Ureter (tissue), 1 donor: ENCODE data around the gene ABCG2. TPM values are rescaled to one million over a fixed set of nuclear protein-coding genes. Genes with fewer than 3 reads are reported as not detected.

Experiments used
- DNase-seq: peaks from one replicate; pipeline ENCODE4 v3.0.0-alpha.2; 2020; ENCODE audit warnings: low spot score
- total RNA-seq: library from RNA; stranded (reverse); gene quantifications from one replicate; pipeline ENCODE4 v1.2.4, GENCODE V29; 2023
- donor health status: DM: yes; HTN: yes; CAD: no.

ABCG2 gene
- total RNA-seq, 1 donor from 2014 or later: 6.3 TPM

DNA sequence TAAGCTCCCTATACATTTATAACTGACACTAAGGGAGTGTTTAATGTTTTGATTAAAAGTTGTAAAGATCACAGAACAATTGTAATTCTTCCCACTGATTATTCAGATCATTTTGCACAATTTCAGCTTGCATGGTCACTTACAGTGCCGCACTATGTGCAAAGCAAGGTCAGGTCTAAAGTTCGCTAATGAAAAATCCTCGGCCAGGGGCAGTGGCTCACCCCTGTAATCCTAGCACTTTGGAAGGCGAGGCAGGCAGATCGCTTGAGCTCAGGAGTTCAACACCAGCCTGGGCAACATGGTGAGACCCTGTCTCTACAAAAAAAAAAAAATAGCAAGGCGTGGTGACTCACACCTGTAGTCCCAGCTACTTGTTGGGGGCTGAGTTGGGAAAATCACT lies 94.0 kb downstream of the ABCG2 start:
- DNase-seq: no peak

DNA sequence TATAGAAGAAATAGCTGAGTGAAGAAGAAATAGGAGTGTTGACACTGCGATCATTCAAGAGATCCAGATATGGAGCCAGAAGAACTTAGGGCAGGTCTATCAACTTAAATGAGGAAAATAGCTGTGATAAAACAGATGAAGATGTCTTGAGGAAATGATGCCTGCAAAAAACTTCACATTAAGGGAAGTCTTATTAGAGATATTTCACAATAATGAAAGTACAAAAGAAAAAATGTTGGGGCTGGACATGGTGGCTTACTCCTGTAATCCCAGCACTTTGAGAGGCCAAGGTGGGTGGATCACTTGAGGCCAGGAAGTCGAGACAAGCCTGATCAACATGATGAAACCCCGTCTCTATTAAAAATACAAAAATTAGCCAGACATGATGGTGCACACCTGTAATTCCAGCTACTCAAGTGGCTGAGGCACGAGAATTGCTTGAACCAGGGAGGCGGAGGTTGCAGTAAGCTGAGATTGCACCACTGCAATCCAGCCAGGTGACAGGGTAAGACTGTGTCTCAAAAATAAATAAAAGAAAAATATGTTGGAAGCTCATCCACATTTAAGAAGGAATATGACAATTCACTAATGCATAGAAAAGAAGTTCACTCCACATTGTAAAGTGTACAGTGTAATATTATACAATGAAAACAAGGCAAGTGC lies 94.7 kb downstream of the ABCG2 start:
- DNase-seq: no peak

DNA sequence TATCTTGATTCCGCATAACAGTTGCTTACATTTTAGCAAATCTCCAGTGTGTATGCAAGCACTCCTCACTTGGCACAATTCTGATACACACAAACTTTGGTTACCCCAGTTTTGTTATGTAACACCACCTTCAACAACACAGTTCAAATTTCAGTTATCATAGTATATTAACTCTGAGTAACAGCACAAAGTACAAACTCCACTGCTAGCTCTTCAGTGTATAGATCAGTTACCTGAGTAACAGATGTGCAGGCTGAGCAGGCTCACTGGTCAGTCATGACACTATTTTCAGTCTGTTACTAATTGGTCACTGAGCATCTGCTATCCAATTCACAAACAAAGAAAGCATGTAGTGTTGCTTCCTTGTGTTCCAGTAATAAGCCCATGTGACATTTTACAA lies 95.6 kb downstream of the ABCG2 start:
- no peak for DNase-seq

DNA sequence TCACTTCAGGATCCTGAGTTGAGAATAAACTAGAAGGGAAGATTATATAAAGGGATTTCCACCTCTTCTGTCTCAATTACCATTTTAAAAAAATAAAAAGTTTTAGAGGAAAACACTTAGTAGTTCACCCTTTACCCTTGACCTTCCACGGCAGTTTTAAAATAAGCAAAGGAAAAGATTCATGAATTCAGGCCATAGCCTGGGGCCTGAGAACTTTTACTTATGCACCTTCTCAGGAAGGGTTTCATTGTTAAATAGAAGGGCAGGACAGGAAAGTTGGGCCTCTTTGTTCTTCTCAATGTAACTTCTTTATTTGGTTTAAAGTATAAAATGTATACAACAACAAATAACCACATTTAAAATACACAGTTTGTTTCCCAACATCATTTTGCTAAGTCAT lies 96.1 kb downstream of the ABCG2 start:
- DNase-seq: no peak

DNA sequence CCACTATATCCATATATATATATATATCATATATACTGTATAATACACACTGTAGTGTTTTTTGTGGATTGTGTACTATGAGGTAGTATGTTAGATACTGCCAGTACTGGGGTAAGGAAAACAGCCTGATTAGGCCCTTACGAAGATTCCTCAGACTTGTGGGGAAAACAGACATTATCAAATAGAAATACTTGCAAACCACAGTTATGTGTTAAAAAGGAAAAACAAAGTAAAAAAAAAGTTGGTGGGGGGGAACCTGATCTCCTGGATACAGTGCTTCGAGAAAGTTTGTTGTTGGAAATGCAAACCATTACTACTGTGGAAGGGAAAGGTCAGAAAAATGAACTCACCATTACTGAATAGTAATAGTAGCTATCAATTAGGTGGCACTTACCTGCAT lies 98.0 kb downstream of the ABCG2 start:
- no peak for DNase-seq

DNA sequence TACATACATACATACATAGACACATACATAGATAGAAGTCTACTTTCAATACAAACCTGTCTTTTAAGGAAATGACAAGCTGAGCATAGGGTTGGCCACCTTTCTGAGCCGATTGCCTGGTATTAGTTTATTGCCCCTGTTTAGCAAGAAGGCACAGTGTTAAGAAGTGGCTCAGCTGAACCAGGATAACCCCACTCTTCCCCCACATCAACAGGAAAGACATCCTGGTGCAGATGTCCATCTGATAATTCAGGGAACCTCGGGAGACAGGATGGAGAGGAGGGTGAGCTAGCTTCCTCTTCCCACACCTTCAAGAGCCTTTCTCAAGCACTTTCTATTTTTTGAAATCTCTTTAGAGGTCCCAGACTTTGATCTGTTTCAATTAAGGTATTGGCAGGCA lies 98.7 kb downstream of the ABCG2 start:
- no peak for DNase-seq

DNA sequence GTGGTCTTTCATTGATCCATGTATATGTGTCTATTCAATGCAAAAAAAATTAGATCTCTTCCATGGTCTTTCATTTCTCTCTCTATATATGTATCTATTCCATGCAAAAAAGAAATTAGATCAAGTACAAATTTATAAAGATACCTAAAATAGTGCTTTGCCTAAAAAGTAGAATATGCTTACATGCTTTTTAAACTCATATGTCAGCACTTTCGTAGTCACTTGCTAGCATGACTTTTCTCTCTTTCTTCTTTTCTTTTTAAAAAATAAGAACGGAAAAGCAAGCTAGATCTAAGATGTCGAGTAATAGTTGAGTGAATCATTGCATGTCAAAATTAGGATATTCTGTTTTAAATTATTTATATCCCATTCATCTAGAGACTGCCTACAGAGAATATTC lies 100.1 kb downstream of the ABCG2 start:
- DNase-seq: no peak

DNA sequence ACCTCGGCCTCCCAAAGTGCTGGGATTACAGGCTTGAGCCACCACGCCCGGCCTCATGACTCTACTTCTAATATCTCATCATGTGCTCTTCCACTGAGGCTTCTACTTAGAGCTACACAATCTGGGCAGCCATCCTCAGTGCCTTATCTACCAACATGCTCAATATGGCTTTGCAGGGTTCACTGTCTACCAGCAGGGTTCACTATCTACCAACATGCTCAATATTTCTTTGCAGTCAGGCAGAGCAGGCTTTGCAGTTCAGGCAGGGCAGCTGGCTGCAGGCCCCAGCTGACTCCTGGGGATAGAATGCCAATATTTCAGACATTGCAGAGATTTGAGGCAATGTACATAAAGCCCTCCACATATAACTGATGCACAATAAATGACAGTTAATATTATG lies 103.5 kb downstream of the ABCG2 start:
- DNase-seq: no peak

DNA sequence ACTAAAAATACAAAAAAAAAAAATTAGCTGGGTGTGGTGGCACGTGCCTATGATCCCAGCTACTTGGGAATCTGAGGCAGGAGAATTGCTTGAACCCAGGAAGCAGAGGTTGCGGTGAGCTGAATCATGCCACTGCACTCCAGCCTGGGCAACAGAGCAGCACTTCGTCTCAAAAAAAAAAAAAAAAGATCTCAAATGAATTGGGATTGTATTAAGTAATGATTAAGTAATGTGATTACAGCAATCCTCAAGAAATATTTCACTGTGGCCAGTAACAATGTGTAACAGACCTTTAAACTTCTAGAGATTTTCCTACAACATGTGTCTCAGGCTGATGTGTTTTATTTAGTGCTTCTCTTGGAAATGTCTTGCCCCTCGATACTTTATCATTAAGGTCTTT lies 104.2 kb downstream of the ABCG2 start:
- DNase-seq: no peak

DNA sequence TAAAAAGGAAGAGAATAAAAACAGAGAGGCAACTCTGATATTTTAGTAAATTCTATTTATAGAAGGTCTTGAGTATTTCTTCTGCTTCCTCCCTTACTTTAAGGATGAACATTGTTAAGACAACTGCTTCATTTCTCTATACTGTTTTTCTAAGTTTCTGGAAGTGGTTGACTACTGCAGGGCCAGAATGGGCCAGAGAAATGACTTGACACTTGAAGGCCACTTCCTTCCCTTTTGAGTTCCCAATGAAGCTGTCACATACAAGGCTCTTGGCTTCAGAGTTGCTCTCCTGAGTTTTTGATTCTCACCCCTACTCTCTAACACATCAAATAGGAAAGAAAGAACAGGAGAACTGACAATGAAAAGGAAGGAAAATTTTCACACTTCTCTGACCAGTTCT lies 113.4 kb downstream of the ABCG2 start:
- no peak for DNase-seq

DNA sequence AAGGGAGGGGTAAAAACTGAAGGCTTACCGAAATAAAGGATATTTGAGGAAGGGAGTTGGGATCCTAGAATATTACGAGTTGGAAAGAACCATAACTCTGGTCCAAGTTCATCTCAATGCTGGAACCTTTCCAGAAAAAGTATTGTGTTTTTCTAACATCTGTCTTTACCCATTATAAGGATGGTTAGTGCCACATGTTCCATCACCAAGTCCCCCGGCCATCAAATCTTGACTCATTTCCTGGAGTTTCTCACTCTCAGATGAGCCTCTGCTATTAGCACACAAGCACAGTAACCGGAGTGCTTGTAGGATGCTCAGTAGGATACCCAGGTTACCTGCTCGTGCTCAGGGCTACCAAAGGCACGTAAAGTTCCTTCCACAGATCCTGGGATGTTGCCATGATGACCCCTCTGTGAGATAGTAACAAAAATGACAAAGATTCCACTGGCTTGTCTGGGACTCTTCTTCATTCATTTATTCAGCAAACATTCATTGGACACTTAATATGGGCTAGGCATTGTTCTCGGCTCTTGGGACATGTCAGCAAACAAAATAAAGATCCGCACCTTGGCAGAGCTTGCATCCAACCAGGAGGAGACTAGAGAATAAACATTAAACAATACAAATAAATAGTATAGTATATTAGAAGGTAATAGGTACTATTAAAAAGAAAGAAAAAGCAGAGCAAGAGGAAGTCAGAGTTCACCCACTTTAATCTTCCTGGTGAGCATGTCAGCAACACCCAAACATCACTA lies 114.7 kb downstream of the ABCG2 start:
- no peak for DNase-seq

DNA sequence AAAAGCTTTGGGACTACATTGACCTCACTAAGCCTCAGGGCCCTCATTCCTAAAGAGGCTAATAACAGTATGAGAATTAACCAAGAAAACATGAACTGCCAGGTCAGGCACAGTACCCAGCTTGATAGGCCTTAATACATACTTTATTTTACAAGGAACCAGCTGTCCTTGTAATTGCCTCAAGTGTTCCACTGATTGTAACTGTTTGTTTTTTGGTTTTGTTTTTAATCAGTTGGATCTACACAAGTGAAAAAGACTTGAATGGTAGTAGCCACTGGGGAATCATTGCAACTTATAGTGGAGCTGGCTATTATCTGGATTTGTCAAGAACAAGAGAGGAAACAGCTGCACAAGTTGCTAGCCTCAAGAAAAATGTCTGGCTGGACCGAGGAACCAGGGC lies 115.4 kb downstream of the ABCG2 start:
- no peak for DNase-seq

DNA sequence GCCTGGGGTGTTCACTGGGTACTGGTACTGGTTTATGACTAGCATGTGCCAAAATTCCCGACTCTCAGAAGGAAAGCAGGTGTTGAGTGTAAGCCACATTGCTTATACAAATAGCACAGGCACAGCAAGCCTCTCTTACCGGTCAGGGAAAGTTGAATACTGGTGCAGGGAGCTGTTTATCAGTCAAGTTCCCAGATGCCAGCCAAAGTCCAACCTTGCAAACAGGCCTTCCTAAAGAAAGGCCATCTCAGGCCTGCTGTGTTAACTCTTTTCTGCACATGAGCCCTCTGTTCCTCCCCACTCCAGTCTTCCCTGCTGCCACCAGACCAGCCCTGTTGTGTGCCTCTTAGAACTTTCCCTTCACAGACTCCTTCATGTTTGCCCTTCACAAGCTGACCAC lies 116.8 kb downstream of the ABCG2 start:
- DNase-seq: no peak

DNA sequence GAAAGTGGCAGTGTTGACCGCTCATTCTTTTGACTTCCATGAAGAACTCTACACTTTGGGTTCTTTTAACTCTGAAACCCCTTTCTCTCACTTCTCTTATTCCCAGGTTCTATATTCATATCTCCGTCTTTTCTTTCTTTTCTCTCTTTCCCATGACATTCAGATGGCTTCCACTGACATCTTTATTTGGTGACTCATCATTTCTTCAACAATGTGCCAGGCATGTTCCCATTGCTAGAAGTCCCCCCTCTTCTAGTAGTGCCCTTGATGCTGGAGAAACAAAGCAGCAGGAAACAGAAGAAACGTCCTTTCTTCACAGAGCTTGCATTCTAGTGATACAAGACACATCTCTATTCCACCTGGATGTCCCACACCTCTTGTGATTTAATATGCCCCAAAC lies 117.7 kb downstream of the ABCG2 start:
- no peak for DNase-seq

Other genes with a start within 250 kb of the ABCG2 start
- gene SPP1, start 182.9 kb downstream of the ABCG2 start, total RNA-seq: 11.3 TPM
- 37.0 TPM for gene PKD2, start 151.0 kb downstream of the ABCG2 start, total RNA-seq
- gene PPM1K, start 125.9 kb upstream of the ABCG2 start, total RNA-seq: 14.2 TPM
- gene HERC6, start 220.2 kb upstream of the ABCG2 start, total RNA-seq: 10.1 TPM